Stimulated activated CD8-positive, alpha-beta memory T cell treated with anti-CD3 and anti-CD28 coated beads, Interleukin-7, amount 100 ng/mL, for 1 hour (primary cell): ENCODE results near the gene LCN6.

Experiments used
- DNase-seq, 2 donors: peaks; one replicate each; pipeline ENCODE4 v3.0.0-alpha.2; 2020; ENCODE audit warnings: low read depth in 2 of 2

Gene LCN6

DNA sequence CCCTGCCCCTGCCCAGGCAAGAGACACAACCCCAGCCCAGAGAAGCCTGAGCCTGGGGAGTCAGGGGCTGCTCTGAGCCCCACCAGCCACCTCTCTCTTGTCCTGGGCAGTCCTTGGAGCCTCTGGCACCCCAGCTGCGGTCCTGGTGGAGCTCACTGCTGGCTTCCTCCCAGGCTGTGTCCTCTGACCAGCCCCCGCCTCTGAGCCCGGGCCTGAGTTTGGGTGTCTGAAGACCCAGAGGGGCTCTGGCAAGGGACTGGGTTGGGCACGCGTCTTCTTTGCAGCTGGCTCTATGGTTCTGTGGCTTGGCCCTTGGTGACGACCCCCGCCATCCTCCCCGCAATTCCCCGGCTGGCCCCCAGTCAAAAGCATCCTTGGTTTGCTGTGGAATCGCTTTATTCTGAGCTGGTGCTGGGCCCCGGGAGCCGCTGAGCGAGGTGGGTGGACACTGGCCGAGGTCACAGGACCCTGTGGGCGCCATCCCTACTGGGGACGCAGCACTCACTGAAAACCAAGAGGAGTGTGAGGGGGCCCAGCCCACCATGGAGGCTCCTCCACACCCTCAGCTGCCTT, 4.6 kb downstream of the LCN6 start:
- DNase-seq: no peak

DNA sequence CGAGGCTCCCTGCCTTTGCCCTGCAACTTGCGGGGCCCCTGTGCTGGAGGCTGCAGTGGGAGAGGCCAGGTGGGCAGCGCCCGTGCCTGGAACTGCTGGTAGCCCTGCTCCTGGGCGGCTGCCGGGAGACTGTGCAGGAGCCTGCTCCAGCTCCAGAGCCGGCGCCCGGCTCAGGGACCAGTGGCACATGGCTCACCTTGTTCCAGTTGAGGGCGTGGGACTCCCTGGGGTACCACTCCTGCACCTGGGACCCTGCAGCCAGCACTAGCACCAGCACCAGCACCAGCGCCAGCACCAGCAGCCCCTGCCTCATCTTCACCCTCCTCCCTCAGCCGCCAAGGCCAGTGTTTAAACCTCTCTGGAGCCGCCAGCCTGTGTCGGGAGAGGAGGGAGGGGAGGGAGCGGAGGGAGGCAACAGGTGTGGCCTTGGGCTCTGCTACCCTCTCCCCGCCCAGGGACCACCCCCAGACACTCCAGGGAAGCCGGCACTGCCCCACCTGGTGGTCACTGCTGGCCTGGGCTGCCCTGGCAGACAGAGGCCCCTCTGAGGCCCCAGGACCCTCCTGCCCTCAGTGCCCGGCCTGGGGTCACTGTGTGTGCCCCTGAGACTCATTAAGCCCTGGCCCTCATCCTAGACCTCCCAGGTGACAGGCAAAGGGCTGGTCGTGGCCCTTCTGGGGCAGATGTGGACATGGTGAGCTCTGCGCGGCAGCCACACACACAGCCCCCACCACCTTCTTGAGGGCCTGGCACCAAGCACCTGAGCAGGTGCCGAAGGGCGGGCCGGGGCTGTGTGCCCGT, 5.5 kb downstream of the LCN6 start, which contains the start of gene LCN10:
Gene LCN10, minus strand, starts transcription at position 350 of the 801 bp plus-strand sequence. Its CDS starts 37 bp downstream, at position 313.
- no peak for DNase-seq

DNA sequence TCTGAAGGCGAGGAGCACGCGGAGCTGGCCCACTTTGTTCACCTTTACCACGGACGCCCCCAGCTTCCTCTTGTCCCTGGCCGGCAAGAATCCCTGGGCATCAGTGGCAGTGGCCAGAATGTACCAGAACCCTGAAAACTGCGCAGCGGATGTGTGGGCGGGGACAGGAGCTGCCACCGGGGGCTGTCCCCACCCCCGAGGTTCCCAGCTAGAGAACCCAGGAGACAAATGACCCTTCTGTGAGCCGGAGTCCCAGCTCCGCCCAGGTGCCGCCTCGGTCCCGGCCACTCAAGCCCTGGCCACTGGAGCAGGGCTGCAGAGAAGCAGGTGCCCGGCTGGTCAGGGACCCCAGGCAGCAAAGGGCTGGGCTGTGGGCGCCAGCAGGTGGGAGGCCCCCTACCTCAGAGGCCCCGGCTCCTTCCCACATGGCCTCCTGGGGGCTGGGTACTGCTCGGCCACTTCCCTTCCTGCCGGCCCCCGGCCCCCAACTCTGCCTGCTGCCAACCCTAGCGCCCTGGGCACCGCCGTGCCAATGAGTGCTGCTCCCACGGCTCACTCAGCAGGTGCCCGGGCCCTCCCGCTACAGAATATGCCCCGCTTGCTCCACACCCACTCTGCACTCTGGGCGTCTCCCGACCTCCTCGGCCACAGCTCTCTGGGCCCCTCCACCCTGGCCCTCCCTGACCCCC, 6.3 kb downstream of the LCN6 start:
- DNase-seq: no peak

DNA sequence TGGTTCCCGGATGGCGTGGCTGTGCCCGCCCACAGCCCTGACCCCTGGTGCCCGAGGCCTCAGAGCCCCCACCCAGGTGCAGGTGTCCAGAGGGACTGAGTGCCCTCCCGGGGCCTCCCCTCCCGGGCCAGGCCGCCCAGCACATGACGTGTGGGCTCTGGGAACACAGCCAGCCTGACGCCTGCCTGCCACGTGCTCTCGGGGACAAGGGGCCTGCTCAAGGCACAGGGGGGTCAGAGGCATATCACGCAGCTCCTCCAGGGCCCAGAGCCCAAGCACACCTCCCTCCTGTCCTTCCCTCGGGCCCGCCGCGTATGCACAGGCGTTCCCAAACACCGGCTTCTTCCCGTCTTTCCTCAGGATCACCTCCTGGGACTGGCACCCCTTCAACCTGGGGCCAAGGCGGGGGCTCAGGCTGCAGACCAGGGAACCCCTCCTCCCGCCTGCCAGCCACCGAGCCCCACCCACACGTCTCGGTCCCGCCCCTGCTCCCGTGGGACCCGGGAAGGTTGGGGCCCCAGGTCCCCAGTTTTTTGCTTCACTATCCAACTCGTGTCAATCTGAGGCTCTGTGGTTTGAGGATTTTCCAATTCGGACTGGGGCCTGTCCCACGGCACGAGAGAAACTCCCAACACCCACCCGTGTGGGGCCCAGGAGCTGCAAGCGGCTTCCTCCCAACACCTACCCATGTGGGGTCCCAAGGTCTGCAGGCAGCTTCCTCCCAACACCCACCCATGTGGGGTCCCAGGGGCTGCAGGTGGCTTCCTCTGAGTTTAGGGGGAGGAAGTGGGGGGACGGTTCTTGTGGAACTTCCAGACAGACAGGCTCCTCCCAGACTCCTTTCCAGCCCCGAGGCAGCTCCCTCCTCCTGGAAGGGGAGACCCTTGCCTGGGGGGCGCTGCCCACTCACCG, 7.1 kb downstream of the LCN6 start:
- no peak for DNase-seq

DNA sequence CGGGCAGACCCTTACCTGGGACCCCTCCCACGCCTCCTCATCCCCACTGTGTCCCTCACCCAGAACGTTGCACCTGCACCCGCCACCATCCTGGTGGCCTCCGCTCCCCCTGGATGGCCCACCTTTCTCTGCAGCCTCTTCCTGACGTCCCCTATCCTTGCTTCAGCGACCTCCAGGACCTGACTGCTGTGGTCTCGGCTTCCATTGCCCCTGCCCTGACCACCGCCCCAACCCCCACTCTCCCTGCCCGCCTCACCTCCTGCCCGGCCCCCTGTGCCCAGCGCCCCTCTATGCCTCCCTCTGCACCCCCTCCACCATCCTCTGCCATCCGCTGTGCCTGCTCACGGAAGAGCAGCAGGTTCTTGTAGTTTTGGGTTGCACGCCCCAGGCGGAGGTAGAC, 7.8 kb downstream of the LCN6 start:
- no peak for DNase-seq

DNA sequence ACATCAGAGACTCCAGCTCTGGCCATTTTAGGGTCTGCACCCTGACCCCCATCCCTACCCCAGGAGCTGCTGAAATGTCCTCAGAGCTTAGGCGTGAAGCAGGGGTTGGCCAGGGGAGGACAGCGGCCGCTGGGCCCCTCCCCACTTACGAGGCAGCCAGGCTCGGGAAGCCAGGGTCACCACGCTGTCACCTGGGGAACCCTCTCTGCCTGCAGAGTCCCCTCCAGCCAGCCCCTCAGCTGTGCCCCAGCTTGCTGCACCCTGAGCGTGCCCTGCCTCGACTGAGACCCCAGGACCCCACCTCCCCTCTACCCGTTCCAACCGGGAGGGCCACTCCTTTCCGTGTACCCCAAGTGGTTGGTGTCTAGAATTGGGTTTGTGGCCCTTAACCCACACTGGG, 8.3 kb downstream of the LCN6 start:
- DNase-seq: no peak

DNA sequence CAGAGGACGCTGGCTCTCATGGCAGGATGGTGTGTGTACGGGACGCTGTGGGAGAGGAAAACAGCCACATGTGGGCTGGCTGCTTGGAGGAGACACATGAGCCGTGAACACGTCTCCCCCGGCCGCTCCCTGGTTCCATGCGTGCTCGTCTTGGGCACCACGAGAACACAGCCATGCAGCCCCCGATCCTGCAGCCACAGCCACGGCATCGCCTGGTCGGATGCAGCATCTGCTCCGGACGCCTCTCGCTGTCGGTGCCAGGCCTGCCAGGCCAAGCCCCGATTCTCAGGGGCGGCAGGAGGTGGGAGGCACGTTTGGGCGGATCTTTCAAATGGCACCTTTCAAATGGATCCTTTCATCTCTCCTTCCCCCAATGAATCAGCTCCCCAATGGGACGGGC, 8.8 kb downstream of the LCN6 start:
- DNase-seq: no peak

DNA sequence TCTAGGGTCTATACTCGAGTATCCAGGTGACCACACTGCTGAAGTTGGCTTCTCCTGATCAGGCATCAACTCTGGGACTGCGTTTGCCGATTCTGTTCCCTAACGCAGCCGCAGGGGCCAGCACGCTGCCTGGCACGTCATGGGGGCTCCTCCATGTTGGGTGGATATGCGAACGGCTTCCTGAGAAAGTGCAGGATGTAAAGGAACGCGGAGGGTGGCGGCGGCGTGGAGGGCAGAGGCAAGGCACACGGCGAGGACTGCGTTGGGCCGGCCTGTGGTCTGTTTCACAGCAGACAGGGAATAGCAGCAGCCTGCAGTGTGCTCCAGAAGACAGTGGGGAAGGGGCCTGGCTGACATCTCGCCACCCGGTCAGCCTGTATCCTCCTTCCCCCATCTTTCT, 9.4 kb downstream of the LCN6 start:
- no peak for DNase-seq

DNA sequence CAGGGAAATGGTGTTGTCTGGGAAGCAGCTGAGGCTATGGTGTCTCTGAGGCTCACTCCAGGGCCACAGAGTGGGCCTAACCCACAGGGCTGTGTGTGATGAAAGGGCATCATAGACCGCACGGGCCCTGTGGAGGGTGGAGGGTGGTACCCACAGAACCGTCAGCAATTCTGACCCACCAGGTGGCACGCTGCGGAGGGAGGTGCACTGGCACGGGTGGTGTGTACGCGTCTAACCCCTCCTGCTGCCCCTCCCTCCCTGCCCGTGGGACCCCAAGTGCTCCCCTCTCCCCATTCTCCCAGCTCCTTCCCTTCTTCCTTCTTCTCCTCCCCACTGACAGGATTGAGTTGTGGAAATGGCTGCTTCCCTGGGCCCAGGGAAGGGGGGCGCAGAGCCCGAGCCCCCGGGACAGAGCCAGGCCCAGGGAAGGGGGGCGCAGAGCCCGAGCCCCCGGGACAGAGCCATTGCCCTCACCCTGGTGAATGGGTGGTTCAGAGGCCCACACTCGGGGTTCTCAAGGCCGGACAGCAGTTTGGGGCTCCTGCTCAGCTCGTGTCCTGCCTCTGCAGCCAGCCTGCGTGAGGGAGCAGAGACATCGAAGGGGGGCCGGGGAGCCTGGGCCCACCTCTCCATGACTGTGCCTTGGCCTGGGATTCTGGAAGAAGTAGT, 12.4 kb downstream of the LCN6 start:
- no peak for DNase-seq

DNA sequence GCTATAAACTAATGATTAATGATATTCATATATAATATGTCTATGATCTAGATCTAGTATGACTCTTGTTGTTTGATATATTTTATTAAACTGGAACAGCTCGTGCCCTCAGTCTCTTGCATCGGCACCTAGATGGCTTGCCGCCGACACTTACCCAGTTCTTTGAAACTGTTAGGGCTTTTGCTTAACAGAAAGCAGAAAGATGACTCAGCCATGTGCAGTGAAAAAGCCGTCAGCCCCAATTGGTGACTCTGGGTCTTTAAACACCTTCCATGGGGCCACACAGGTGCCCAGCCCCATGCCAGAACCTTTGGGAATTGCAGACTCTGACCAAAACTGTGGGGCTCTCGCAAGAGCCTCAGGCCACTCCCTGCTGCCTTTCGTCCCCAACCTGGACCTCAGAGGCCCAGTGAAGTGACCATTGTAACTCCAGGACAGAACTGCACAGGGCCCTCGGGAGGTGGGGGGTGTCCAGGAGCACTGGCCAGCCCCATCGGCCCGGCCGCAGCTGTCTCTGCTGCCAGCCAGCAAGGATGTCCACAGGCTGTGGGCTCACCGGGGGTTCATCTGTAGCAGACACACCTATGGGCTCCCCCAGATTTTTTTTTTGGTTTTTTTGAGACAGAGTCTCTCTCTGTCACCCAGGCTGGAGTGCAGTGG, 13.4 kb downstream of the LCN6 start:
- no peak for DNase-seq

DNA sequence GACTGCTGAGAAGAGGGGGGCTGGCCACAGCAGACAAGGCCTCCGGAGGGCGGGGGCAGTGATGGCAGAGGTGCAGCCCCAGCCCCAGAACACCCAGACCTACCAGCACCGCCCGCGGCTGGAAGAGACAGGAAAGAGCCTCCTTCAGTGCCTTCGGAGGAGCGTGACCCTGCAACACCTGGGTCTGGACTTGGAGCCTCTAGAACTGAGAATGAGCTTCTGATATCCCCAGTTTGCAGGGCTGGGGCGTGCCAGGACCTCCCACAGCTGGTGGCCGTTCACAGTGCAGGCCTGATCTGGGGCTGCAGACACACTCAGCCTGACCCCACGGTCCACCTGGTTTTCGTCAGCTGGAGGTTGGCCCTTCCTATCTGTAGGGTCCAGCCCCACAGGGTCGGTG, 14.7 kb downstream of the LCN6 start:
- no peak for DNase-seq

DNA sequence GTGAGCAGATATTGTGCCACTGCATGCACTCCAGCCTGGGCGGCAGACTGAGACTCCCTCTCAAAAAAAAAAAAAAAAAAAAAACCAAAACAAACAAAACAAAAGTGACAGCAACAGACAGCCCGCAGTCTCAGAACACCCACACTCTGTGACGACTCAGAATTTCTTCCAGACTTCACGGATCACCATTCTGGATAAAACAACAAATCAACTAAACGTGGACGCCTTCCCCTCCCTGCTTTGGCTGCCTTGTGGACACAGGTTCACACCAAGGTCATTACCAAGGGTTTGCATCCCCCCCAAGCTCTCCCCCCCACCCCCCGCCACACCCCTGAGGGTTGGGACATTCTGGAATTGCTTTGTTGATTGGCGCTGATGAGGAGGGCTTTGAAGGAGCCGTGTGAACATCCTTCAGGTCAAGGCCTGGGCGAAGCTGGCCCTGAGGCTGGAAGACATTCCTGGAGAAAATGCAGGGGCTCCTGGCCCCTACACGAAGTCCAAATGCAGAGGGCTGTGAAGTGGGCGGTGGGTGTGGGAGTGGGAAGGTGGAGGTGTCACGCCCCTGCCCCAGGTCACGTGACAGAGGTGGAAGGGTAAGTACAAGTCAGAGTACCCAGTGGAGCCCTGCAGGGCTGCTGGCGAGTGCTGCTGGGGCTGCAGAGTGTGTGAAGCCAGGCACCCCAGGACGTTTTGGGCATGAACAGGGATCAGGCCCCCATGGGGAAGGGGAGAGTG, 15.7 kb downstream of the LCN6 start:
- DNase-seq: no peak

DNA sequence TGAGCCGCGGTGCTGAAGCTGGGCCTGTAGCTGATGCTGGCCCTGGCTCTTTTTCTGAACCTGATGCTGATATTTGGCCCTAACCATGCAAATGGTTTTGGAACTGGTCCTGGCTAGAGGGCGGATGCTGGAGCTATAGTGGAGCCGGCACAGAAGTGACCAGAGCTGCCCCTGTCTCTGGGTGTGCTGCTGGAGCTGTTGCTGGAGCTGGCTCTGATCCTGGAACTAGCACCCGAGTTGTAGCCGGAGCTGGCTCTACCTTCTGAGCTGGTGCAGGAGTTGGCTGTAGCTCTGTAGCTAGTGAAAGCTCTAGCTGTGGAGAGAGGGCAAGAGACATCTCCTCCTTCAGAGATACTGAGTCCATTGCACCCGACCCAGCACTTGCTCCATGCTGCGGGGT, 18.4 kb downstream of the LCN6 start:
- no peak for DNase-seq

DNA sequence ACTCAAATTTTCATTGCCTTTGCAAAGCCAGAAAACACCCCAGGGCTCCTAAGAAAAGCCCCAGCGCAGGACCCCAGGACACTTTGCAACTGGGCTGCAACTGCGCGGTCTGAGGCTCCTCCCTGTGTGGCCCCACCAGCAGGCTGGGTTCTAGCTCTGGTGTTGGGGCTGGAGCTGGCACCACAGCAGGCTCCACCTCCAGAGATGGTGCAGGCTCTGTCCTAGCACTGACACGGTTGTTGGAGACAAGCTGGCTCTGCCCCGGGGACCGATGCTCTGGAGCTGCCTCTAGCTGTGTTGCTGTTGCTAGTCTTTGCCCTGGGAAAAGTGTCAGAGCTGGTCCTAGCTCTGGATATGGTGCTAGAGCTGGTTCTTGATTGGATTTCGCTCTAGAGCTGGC, 19.2 kb downstream of the LCN6 start:
- no peak for DNase-seq

DNA sequence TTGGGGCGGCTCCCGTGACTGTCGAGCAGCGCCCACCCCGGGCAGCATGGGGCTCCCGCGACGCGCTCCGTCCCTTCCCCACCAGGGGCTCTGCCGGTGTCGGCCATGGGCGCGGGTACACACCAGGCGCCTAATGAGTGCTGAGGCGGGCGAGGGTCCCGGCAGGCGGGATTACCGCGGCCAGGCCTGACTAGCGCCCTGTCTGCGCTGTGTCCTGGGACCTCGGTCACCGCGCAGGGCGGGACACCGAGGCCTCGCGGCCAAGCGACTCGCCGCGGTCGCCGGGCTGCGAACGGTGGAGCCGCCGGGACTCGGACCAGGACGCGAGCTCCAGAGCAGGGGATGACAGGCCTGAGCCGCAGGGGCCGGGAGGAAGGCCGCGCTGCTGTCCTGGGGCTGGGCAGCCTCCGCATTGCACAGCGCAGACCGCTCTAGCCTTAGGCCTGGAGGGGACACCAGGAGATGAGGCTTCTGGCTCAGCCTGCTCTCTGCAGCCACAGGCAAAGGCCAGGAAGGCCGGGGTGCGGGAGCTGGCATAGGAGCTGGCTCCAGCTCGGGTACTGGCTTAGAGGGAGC, 19.7 kb downstream of the LCN6 start:
- no peak for DNase-seq

DNA sequence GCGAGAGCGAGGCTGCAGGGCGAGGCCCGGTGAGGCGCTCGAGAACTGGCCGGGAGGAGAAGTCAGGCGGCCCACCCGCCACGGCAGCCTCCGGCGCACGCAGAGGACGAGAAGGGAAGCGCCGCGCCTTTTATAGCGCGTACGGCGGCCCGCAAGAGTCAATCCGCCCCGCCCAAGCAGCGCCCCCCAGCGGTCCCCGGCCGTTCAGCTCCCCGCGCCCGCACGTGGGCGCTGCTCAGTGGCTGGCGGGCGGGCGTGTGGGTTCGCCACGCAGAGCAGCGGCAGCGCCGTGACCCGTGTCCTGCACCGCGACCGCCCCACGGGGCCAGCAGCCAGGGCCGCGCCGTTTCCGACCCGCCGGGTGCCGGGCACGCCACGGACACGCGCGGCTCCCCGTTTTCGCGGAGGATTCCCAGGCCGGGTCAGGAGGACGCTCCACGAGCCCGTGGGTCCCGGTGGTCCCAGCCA, 20.2 kb downstream of the LCN6 start:
- DNase-seq: peak; percentile 86 to 92

DNA sequence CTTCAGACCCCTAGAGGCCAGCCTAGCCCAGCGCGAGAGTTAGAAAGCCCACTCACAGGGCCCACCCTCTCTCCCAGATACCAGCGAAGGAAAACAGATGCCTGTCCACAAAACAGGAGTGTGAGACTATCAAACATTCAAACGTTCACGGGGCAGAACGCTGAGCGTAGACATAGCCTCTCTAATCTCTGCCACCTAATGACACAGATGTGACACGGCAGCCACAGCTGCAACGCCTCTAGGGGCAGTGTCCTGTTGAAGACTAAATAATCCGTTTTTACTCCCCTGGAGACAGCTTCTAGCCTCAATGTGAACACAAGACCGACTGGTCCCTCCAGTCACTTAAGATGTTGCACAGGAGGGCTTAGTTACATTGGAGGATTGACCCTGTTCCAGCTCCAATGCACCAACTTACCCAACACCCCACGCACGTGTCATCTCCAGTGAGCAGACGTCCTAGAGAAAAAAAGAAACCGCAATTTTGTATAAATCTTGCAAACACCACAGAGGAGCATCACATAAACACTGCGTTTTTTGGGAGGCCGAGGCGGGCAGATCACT, 21.6 kb downstream of the LCN6 start:
- DNase-seq: no peak

DNA sequence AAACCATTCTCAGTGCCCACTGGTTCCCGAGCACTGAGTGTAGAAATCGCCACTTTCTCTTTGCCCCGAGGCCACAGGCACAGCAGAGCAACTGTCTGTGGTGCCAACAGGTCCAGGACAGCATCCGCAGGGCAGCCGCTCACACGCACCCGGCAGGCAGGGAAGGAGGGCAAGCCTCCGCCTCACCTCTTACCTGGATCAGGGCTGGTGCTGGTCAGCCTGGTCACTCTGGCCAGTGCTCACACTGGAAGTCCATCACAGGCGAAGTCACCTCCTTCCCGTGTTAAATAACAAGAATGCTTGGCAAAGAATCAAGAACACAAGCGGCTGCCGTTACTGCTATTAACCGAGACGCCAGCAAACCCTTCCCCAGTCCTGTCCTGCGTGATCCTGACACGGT, 22.2 kb downstream of the LCN6 start:
- DNase-seq: no peak

DNA sequence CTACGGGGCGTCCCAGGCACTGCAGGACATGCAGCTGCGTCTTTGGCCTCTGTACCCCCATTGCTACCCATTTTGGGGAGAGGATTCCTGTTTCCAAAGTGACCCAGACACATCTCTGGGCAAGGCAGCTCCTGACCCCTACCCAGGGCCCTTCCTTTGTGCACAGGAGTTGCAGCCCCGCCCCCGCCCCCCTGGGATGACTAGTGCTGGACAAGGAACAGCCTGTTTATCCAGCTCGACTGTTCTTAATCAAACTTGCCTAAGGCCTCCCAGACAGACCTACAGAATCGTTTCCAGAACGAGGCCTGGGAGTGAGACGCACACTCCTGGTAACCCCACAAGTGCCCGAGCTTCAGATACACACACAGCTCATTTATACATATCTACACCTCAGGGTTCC, 22.7 kb downstream of the LCN6 start:
- DNase-seq: no peak
